HepG2 (cell line): ENCODE results near the gene NOC2L.

Experiments used
- BRF2 ChIP-seq: sonication (generic); formaldehyde crosslinking; IDR thresholded peaks from 2 replicates; pipeline ENCODE4 v1.8.1; 2022; ENCODE audit warnings: mild to moderate bottlenecking, missing genetic modification reagents
- POLR2AphosphoS5 ChIP-seq: IDR thresholded peaks from 2 replicates; pipeline ENCODE4 v1.6.1; 2012; ENCODE audit warnings: low read depth, low read length
- SRF ChIP-seq: IDR thresholded peaks from 2 replicates; pipeline ENCODE4 v1.6.1; 2011; ENCODE audit warnings: mild to moderate bottlenecking, low read depth, low read length, moderate library complexity
- TBP ChIP-seq: sonication (generic); formaldehyde crosslinking; IDR thresholded peaks from 2 replicates; pipeline ENCODE4 v1.5.0; 2020; ENCODE audit warnings: missing genetic modification reagents
- TCF7L2 ChIP-seq: IDR thresholded peaks from 2 replicates; pipeline ENCODE4 v1.6.1; 2011; ENCODE audit warnings: mild to moderate bottlenecking, low read depth, low read length, moderate library complexity
- UBTF ChIP-seq: sonication (generic); formaldehyde crosslinking; IDR thresholded peaks from 2 replicates; pipeline ENCODE4 v1.4.0; 2020; ENCODE audit warnings: mild to moderate bottlenecking, missing genetic modification reagents
- ZNF24 ChIP-seq: fragments of 450-650 bp; IDR thresholded peaks from 2 replicates; pipeline ENCODE4 v1.6.1; 2017; ENCODE audit warnings: antibody characterized with exemption, mild to moderate bottlenecking
- ZNF292 ChIP-seq: sonication (generic); formaldehyde crosslinking; IDR thresholded peaks from 2 replicates; pipeline ENCODE4 v1.8.1; 2022; ENCODE audit warnings: mild to moderate bottlenecking, low read depth, missing genetic modification reagents, borderline replicate concordance
- ZNF777 ChIP-seq: sonication (generic); formaldehyde crosslinking; IDR thresholded peaks from 2 replicates; pipeline ENCODE4 v1.4.0; 2020; ENCODE audit warnings: missing genetic modification reagents
- ZNF780A ChIP-seq: sonication (generic); formaldehyde crosslinking; IDR thresholded peaks from 2 replicates; pipeline ENCODE4 v1.8.0; 2022; ENCODE audit warnings: mild to moderate bottlenecking, missing genetic modification reagents, moderate library complexity
- TF ChIP-seq, protein P1 (sequence below): sonication (generic); formaldehyde crosslinking; conservative IDR thresholded peaks from 2 replicates; pipeline ENCODE4 v1.4.0; 2020; ENCODE audit warnings: missing genetic modification reagents

- TF ChIP-seq TCF7L2 (no peak), ZNF777 (CRISPR knock-in tag) (no peak), POLR2AphosphoS5 (no peak), TBP (CRISPR knock-in tag) (no peak), UBTF (no peak), ZNF24 (no peak), BRF2 (CRISPR knock-in tag) (no peak), ZNF780A (CRISPR knock-in tag) (no peak), ZNF292 (CRISPR knock-in tag) (no peak), SRF (no peak)
- TF ChIP-seq, protein P1, sequence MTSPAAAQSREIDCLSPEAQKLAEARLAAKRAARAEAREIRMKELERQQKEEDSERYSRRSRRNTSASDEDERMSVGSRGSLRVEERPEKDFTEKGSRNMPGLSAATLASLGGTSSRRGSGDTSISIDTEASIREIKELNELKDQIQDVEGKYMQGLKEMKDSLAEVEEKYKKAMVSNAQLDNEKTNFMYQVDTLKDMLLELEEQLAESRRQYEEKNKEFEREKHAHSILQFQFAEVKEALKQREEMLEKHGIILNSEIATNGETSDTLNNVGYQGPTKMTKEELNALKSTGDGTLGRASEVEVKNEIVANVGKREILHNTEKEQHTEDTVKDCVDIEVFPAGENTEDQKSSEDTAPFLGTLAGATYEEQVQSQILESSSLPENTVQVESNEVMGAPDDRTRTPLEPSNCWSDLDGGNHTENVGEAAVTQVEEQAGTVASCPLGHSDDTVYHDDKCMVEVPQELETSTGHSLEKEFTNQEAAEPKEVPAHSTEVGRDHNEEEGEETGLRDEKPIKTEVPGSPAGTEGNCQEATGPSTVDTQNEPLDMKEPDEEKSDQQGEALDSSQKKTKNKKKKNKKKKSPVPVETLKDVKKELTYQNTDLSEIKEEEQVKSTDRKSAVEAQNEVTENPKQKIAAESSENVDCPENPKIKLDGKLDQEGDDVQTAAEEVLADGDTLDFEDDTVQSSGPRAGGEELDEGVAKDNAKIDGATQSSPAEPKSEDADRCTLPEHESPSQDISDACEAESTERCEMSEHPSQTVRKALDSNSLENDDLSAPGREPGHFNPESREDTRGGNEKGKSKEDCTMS: no peak
Measured at GRCh38 chr1:909861-910310, 49.2 kb downstream of the NOC2L start.
